Cerebellar cortex (tissue), 1 donor: ENCODE results near the gene TANC1.

Experiments
- DNase-seq: peaks from one replicate; pipeline ENCODE4 v3.0.0-alpha.2; 2015; ENCODE audit warnings: low spot score

Gene TANC1

GRCh38 chr2:159118115-159118858 lies 149.8 kb downstream of the TANC1 start:
- DNase-seq: peak; percentile 92

- DNase-seq: no peak
Measured at GRCh38 chr2:159118859-159119500, 150.5 kb downstream of the TANC1 start.

- no peak for DNase-seq
Measured at GRCh38 chr2:159119652-159120257, 151.3 kb downstream of the TANC1 start.

- no peak for DNase-seq
Measured at GRCh38 chr2:159123786-159124185, 155.3 kb downstream of the TANC1 start.

GRCh38 chr2:159124441-159124911 lies 156.0 kb downstream of the TANC1 start:
- DNase-seq: no peak

- no peak for DNase-seq
Measured at GRCh38 chr2:159124931-159125467, 156.6 kb downstream of the TANC1 start.

- no peak for DNase-seq
Measured at GRCh38 chr2:159125858-159126257, 157.4 kb downstream of the TANC1 start.

GRCh38 chr2:159126432-159127022 lies 158.1 kb downstream of the TANC1 start:
- DNase-seq: no peak

- DNase-seq: no peak
Measured at GRCh38 chr2:159128191-159128590, 159.8 kb downstream of the TANC1 start.

- no peak for DNase-seq
Measured at GRCh38 chr2:159129269-159129668, 160.8 kb downstream of the TANC1 start.

- no peak for DNase-seq
Measured at GRCh38 chr2:159129824-159130223, 161.4 kb downstream of the TANC1 start.

- DNase-seq: no peak
Measured at GRCh38 chr2:159130302-159130701, 161.9 kb downstream of the TANC1 start.

- DNase-seq: no peak
Measured at GRCh38 chr2:159131267-159131913, 162.9 kb downstream of the TANC1 start.

- DNase-seq: no peak
Measured at GRCh38 chr2:159131914-159132281, 163.5 kb downstream of the TANC1 start.

GRCh38 chr2:159133797-159134196 lies 165.4 kb downstream of the TANC1 start:
- DNase-seq: no peak

GRCh38 chr2:159134979-159135378 lies 166.5 kb downstream of the TANC1 start:
- DNase-seq: no peak

GRCh38 chr2:159136391-159136790 lies 168.0 kb downstream of the TANC1 start:
- DNase-seq: no peak

- no peak for DNase-seq
Measured at GRCh38 chr2:159137511-159138241, 169.2 kb downstream of the TANC1 start.

GRCh38 chr2:159138642-159139182 lies 170.3 kb downstream of the TANC1 start:
- DNase-seq: no peak

- no peak for DNase-seq
Measured at GRCh38 chr2:159139216-159139933, 170.9 kb downstream of the TANC1 start.
